GM12878 (cell line): ENCODE data around the gene PTPN5. TPM values are rescaled to one million over a fixed set of nuclear protein-coding genes. Genes with fewer than 3 reads are reported as not detected.

Experiments used
- BCLAF1 ChIP-seq: fragments of 450-650 bp; IDR thresholded peaks from 2 replicates; pipeline ENCODE4 v1.6.1; 2017; ENCODE audit warnings: antibody characterized with exemption, mild to moderate bottlenecking, moderate library complexity
- BMI1 ChIP-seq: fragments of 450-650 bp; IDR thresholded peaks from 2 replicates; pipeline ENCODE4 v1.6.1; 2016; ENCODE audit warnings: mild to moderate bottlenecking, moderate library complexity, borderline replicate concordance
- EGR1 ChIP-seq, 2 experiments: IDR thresholded peaks; 1 replicate in 1 of 2; 2 replicates in 1 of 2; pipeline ENCODE4 v1.6.1; 2011 to 2012; ENCODE audit warnings: low read depth in 2 of 2, low read length in 2 of 2, borderline replicate concordance in 1 of 2, mild to moderate bottlenecking in 1 of 2, moderate library complexity in 1 of 2
- EP300 ChIP-seq, 2 experiments: fragments of 150-350 bp in 1 of 2; IDR thresholded peaks; 2 replicates each; pipeline ENCODE4 v1.6.1; 2011 to 2012; ENCODE audit warnings: low read depth in 2 of 2, low read length in 2 of 2, borderline replicate concordance in 1 of 2, improper control_type of control experiment in 1 of 2, inconsistent platforms in 1 of 2; ENCODE audit not compliant: control insufficient read depth in 1 of 2
- ETV6 ChIP-seq, 2 experiments: fragments of 450-650 bp in 1 of 2; IDR thresholded peaks in 1 of 2; conservative IDR thresholded peaks in 1 of 2; 2 replicates each; pipeline ENCODE4 v1.6.1; 2014; ENCODE audit warnings: antibody characterized with exemption in 1 of 2, borderline replicate concordance in 1 of 2, low read depth in 1 of 2, mild to moderate bottlenecking in 1 of 2, moderate library complexity in 1 of 2
- FOS ChIP-seq: IDR thresholded peaks from 3 replicates; pipeline ENCODE4 v1.6.1; 2011; ENCODE audit warnings: borderline replicate concordance; ENCODE audit not compliant: insufficient read length; ENCODE audit errors: extremely low read depth
- KDM1A ChIP-seq: fragments of 200-600 bp; sonication (generic); IDR thresholded peaks from 2 replicates; pipeline ENCODE4 v1.6.1; 2016; ENCODE audit warnings: borderline replicate concordance
- MTA2 ChIP-seq: fragments of 450-650 bp; IDR thresholded peaks from 2 replicates; pipeline ENCODE4 v1.6.1; 2016; ENCODE audit warnings: low read depth, mild to moderate bottlenecking, moderate library complexity
- MYC ChIP-seq: IDR thresholded peaks from 2 replicates; pipeline ENCODE4 v1.6.1; 2011; ENCODE audit warnings: mild to moderate bottlenecking, low read length, moderate library complexity, inconsistent platforms; ENCODE audit not compliant: insufficient read depth, insufficient replicate concordance, insufficient read length, severe bottlenecking
- NFXL1 ChIP-seq: fragments of 450-650 bp; IDR thresholded peaks from 2 replicates; pipeline ENCODE4 v1.6.1; 2017; ENCODE audit warnings: antibody characterized with exemption, mild to moderate bottlenecking, borderline replicate concordance
- POLR2AphosphoS2 ChIP-seq: IDR thresholded peaks from 2 replicates; pipeline ENCODE4 v1.6.1; 2011; ENCODE audit warnings: low read depth, mild to moderate bottlenecking, low read length, improper control_type of control experiment, moderate library complexity
- RBBP5 ChIP-seq: fragments of 200-600 bp; sonication (generic); conservative IDR thresholded peaks from 2 replicates; pipeline ENCODE4 v1.6.1; 2016
- RELB ChIP-seq: fragments of 450-650 bp; IDR thresholded peaks from 2 replicates; pipeline ENCODE4 v1.6.1; 2017; ENCODE audit warnings: low read depth, mild to moderate bottlenecking, moderate library complexity
- SKIL ChIP-seq: fragments of 450-650 bp; IDR thresholded peaks from 2 replicates; pipeline ENCODE4 v1.6.1; 2017; ENCODE audit warnings: mild to moderate bottlenecking, low read depth, inconsistent platforms; ENCODE audit not compliant: poor library complexity, severe bottlenecking
- SMC3 ChIP-seq: IDR thresholded peaks from 2 replicates; pipeline ENCODE4 v1.6.1; 2011; ENCODE audit warnings: low read length, improper control_type of control experiment, borderline replicate concordance
- TAF1 ChIP-seq: IDR thresholded peaks from 2 replicates; pipeline ENCODE4 v1.6.1; 2011; ENCODE audit warnings: mild to moderate bottlenecking, low read depth, low read length, borderline replicate concordance
- TBL1XR1 ChIP-seq: IDR thresholded peaks from 2 replicates; pipeline ENCODE4 v1.6.1; 2012; ENCODE audit warnings: low read depth, low read length, improper control_type of control experiment
- YBX1 ChIP-seq: fragments of 450-650 bp; IDR thresholded peaks from 2 replicates; pipeline ENCODE4 v1.6.1; 2016; ENCODE audit warnings: antibody characterized with exemption
- ZNF24 ChIP-seq: fragments of 450-650 bp; IDR thresholded peaks from 2 replicates; pipeline ENCODE4 v1.6.1; 2017; ENCODE audit warnings: antibody characterized with exemption, mild to moderate bottlenecking
- ZNF274 ChIP-seq: IDR thresholded peaks from one replicate; pipeline ENCODE4 v1.8.0; 2011; ENCODE audit not compliant: insufficient read length, insufficient read depth
- polyA plus RNA-seq, 11 experiments: library from polyadenylated mRNA; depleted of rRNA in 4 of 11; unstranded in 6 of 11; stranded (reverse) in 5 of 11; fragments of >200 nt; fragmentation: Nextera tagmentation in 4 of 11; fragmentation: Illumina TruSeq in 1 of 11; extraction: Ambion mirVana in 4 of 11; extraction: Trizol in 1 of 11; gene quantifications; 1 replicate in 1 of 11; 2 replicates in 10 of 11; pipeline versions ENCODE4 v1.2.1 to v1.2.3, GENCODE V29; 2011 to 2016; ENCODE audit warnings: inconsistent platforms in 2 of 11, missing spikeins in 2 of 11, low read depth in 1 of 11
- total RNA-seq, 4 experiments: library from RNA; depleted of rRNA in 3 of 4; stranded (reverse); fragments of >200 nt in 3 of 4; fragmentation: Illumina TruSeq in 1 of 4; extraction: Trizol in 1 of 4; gene quantifications; 2 replicates each; pipeline versions ENCODE4 v1.2.1 to v1.2.3, GENCODE V29; 2013 to 2021
- TF ChIP-seq, protein P1 (sequence below): IDR thresholded peaks from 2 replicates; pipeline ENCODE4 v1.6.1; 2012; ENCODE audit warnings: low read depth, low read length, improper control_type of control experiment

PTPN5 gene
- total and polyA plus RNA-seq, 10 of the 15 experiments (the other 5 are each of a cell fraction or from before 2014, with no cell fraction given), result 0.04 to 0.06 (median 0.05) TPM; not detected in 7

- TF ChIP-seq FOS (no peak), TBL1XR1 (peak; percentile 67; the same call in 1 of the 2 replicates), ETV6 (conservative IDR thresholded peaks at IDR 0.05 in 1 of 2, IDR thresholded peaks at IDR 0.05 in 1 of 2; ENCODE audit: borderline replicate concordance in 1 of 2, low read depth in 1 of 2) (peak in 1 of 2 experiments; percentile 76; a peak in 2 of 4 replicates), YBX1 (no peak), RELB (peak; percentile 95), SKIL (peak; percentile 90), BCLAF1 (no peak), EP300 (IDR thresholded peaks at IDR 0.05; ENCODE audit: borderline replicate concordance in 1 of 2, control insufficient read depth in 1 of 2, low read depth in 2 of 2, low read length in 2 of 2) (peak; percentile 91 to 94), RBBP5 (no peak), MYC (no peak), ZNF274 (no peak), EGR1 (IDR thresholded peaks at IDR 0.05; ENCODE audit: borderline replicate concordance in 1 of 2, low read depth in 2 of 2, low read length in 2 of 2) (no peak), TAF1 (no peak), BMI1 (peak; percentile 74; the same call in 1 of the 2 replicates), NFXL1 (no peak), MTA2 (peak; percentile 93), ZNF24 (0 out of 2 replicates have a peak, but pooled peaks have one; percentile 38), SMC3 (no peak), KDM1A (no peak), POLR2AphosphoS2 (no peak)
- TF ChIP-seq, protein P1, sequence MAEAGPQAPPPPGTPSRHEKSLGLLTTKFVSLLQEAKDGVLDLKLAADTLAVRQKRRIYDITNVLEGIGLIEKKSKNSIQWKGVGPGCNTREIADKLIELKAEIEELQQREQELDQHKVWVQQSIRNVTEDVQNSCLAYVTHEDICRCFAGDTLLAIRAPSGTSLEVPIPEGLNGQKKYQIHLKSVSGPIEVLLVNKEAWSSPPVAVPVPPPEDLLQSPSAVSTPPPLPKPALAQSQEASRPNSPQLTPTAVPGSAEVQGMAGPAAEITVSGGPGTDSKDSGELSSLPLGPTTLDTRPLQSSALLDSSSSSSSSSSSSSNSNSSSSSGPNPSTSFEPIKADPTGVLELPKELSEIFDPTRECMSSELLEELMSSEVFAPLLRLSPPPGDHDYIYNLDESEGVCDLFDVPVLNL, result no peak
Observed at GRCh38 chr11:18769802-18770456, 21.7 kb downstream of the PTPN5 start (continued).
